PFSK-1 (cell line): ENCODE data around the gene PPP2R5C.

Experiments
- FOXP2 ChIP-seq: optimal IDR thresholded peaks from 2 replicates; pipeline ENCODE3; 2011; ENCODE audit warnings: borderline replicate concordance, control low read depth, inconsistent platforms; ENCODE audit not compliant: insufficient read depth; ENCODE audit errors: extremely low read length, extremely low read depth
- POLR2AphosphoS5 ChIP-seq: IDR thresholded peaks from 2 replicates; pipeline ENCODE4 v1.6.1; 2012; ENCODE audit warnings: low read depth, mild to moderate bottlenecking, control low read depth, low read length, moderate library complexity
- REST ChIP-seq, 2 experiments: IDR thresholded peaks; 2 replicates each; pipeline versions ENCODE4 v1.6.1 to v1.8.0; 2011 to 2012; ENCODE audit warnings: low read depth in 2 of 2, low read length in 2 of 2, control low read depth in 1 of 2, inconsistent platforms in 1 of 2, mild to moderate bottlenecking in 1 of 2, moderate library complexity in 1 of 2; ENCODE audit not compliant: insufficient read depth in 1 of 2
- SIN3A ChIP-seq: IDR thresholded peaks from 2 replicates; pipeline ENCODE4 v1.6.1; 2012; ENCODE audit warnings: mild to moderate bottlenecking, low read length, moderate library complexity, borderline replicate concordance; ENCODE audit not compliant: insufficient read depth
- TAF1 ChIP-seq: IDR thresholded peaks from 2 replicates; pipeline ENCODE4 v1.6.1; 2012; ENCODE audit warnings: low read length, control low read depth, borderline replicate concordance; ENCODE audit not compliant: insufficient read depth

Gene PPP2R5C

GRCh38 chr14:101891471-101891870 lies 130.0 kb downstream of the PPP2R5C start:
- TF ChIP-seq REST (IDR thresholded peaks at IDR 0.05; ENCODE audit: insufficient read depth in 1 of 2, low read depth in 2 of 2, low read length in 2 of 2) (no peak), TAF1 (no peak), SIN3A (no peak)

GRCh38 chr14:101893759-101894158 lies 132.2 kb downstream of the PPP2R5C start:
- TF ChIP-seq FOXP2 (no peak), REST (IDR thresholded peaks at IDR 0.05; ENCODE audit: insufficient read depth in 1 of 2, low read depth in 2 of 2, low read length in 2 of 2) (no peak), SIN3A (no peak), POLR2AphosphoS5 (no peak), TAF1 (no peak)

GRCh38 chr14:101894365-101895081 lies 133.0 kb downstream of the PPP2R5C start:
- TF ChIP-seq POLR2AphosphoS5 (no peak), TAF1 (no peak), FOXP2 (no peak), SIN3A (no peak), REST (IDR thresholded peaks at IDR 0.05; ENCODE audit: insufficient read depth in 1 of 2, low read depth in 2 of 2, low read length in 2 of 2) (no peak)

GRCh38 chr14:101895256-101895655 lies 133.7 kb downstream of the PPP2R5C start:
- no peak for TF ChIP-seq POLR2AphosphoS5
- no peak for TF ChIP-seq TAF1
- TF ChIP-seq SIN3A, result no peak
- TF ChIP-seq FOXP2, result no peak
- TF ChIP-seq REST (IDR thresholded peaks at IDR 0.05; ENCODE audit: insufficient read depth in 1 of 2, low read depth in 2 of 2, low read length in 2 of 2), result no peak
